ENCODE measurements around the gene TARBP2. TPM values are rescaled to one million over a fixed set of nuclear protein-coding genes. Genes with fewer than 3 reads are reported as not detected.

Gene TARBP2
- total RNA-seq, 6 experiments from 2014 or later: 15.1 to 20.8 (median 17.8) TPM

- DNase-seq: no peak
- intact Hi-C loops (cut with DNase I): no loop called here
These were observed 36.2 kb upstream of the TARBP2 start for GRCh38 chr12:53464685-53465418.

GRCh38 chr12:53465679-53466078, 35.4 kb upstream of the TARBP2 start:
- intact Hi-C loops (cut with DNase I): no loop called here
- no peak overlapping the region for H3K27ac ChIP-seq
- H3K36me3 ChIP-seq: peaks cover 42 to 100% (median 86%) of the 10 kb centered on the region in 4 donors
- H3K9me3 ChIP-seq: no peaks in the 10 kb centered on the region
- no peak for DNase-seq
- WGBS (ENCODE audit: insufficient coverage, low coverage, low lambda C conversion rate, missing lambda C conversion rate): 66% methylated on average over 2 of the region's 2 CpGs
- H3K4me1 ChIP-seq: peaks cover 0 to 28% (median 4%) of the 10 kb centered on the region in 4 donors
- ATAC-seq: peak in 1 of 4 donors; percentile 28
- H3K4me3 ChIP-seq: no peak overlapping the region
- TF ChIP-seq CTCF (IDR thresholded peaks at IDR 0.05) (no peak), POLR2A (IDR thresholded peaks at IDR 0.05) (no peak)
- H3K27me3 ChIP-seq: no peaks in the 10 kb centered on the region

More at GRCh38 chr12:53464685-53465418, 36.2 kb upstream of the TARBP2 start:
- ATAC-seq: no peak
- Histone ChIP-seq H3K4me3 (no peak overlapping the region), H3K27ac (no peak overlapping the region), H3K27me3 (no peaks in the 10 kb centered on the region), H3K4me1 (peaks cover 0 to 28% (median 4%) of the 10 kb centered on the region in 4 donors), H3K9me3 (no peaks in the 10 kb centered on the region), H3K36me3 (peaks cover 48 to 100% (median 85%) of the 10 kb centered on the region in 4 donors)
- no peak for TF ChIP-seq CTCF (IDR thresholded peaks at IDR 0.05)
- TF ChIP-seq POLR2A (IDR thresholded peaks at IDR 0.05): no peak
- WGBS (ENCODE audit: insufficient coverage, low coverage, low lambda C conversion rate, missing lambda C conversion rate): 97% methylated on average over 7 of the region's 11 CpGs

DNA sequence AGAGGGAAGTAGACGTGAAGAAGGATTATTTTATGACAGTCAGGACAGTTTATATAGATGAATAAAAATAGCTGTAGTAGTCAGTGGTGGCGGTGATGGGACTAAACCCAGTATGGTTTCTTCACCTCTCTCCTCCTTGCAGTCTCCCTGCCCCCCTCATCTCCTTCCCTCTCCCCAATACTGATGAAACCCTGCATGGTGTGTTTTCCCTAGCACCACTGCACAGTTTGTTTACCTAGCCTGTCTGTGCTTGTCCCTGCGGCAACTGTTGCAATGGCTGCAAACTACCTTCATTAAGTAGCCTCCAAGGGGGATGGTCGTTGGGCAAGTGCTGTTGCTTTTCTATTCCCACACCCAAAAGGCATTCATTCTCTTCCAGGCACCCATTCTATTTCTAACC, 34.4 kb upstream of the TARBP2 start:
- no peak for DNase-seq
- peak in 1 of 4 donors; percentile 19 for ATAC-seq
- peaks cover 37 to 100% (median 83%) of the 10 kb centered on the region in 4 donors for H3K36me3 ChIP-seq
- no peak overlapping the region for H3K4me3 ChIP-seq
- H3K9me3 ChIP-seq: no peaks in the 10 kb centered on the region
- 75% methylated on average over 4 of the region's 4 CpGs for WGBS (ENCODE audit: insufficient coverage, low coverage, low lambda C conversion rate, missing lambda C conversion rate)
- H3K27ac ChIP-seq: no peak overlapping the region
- intact Hi-C loops (cut with DNase I): no loop called here
- no peaks in the 10 kb centered on the region for H3K27me3 ChIP-seq
- TF ChIP-seq CTCF (IDR thresholded peaks at IDR 0.05) (no peak), POLR2A (IDR thresholded peaks at IDR 0.05) (no peak)
- peaks cover 0 to 28% (median 4%) of the 10 kb centered on the region in 4 donors for H3K4me1 ChIP-seq

GRCh38 chr12:53467082-53467481, 34.0 kb upstream of the TARBP2 start:
- H3K27ac ChIP-seq: no peak overlapping the region
- peaks cover 33 to 100% (median 83%) of the 10 kb centered on the region in 4 donors for H3K36me3 ChIP-seq
- DNase-seq (no peak), ATAC-seq (no peak)
- WGBS (ENCODE audit: insufficient coverage, low coverage, low lambda C conversion rate, missing lambda C conversion rate): 39% methylated on average over 2 of the region's 5 CpGs
- no peaks in the 10 kb centered on the region for H3K27me3 ChIP-seq
- no peaks in the 10 kb centered on the region for H3K9me3 ChIP-seq
- TF ChIP-seq CTCF (IDR thresholded peaks at IDR 0.05) (no peak), POLR2A (IDR thresholded peaks at IDR 0.05) (no peak)
- peaks cover 0 to 24% (median 2%) of the 10 kb centered on the region in 4 donors for H3K4me1 ChIP-seq
- no peak overlapping the region for H3K4me3 ChIP-seq
- intact Hi-C loops (cut with DNase I): no loop called here
